Suprapubic skin (tissue), 3 donors: Measurements from ENCODE around the gene WDPCP.

Source experiments
- POLR2AphosphoS5 ChIP-seq, 3 donors: sonication (generic); formaldehyde crosslinking; IDR thresholded peaks; one replicate each; pipeline ENCODE4 v1.6.1; 2017; ENCODE audit warnings: antibody characterized with exemption in 3 of 3
- TF ChIP-seq, protein P1 (sequence below), 2 donors: fragments of 200-600 bp in 1 of 2; fragments of 450-650 bp in 1 of 2; sonication (generic) in 1 of 2; IDR thresholded peaks; one replicate each; pipeline ENCODE4 v1.5.1; 2016 to 2019; ENCODE audit warnings: antibody characterized with exemption in 2 of 2, mild to moderate bottlenecking in 1 of 2, moderate library complexity in 1 of 2

DNA sequence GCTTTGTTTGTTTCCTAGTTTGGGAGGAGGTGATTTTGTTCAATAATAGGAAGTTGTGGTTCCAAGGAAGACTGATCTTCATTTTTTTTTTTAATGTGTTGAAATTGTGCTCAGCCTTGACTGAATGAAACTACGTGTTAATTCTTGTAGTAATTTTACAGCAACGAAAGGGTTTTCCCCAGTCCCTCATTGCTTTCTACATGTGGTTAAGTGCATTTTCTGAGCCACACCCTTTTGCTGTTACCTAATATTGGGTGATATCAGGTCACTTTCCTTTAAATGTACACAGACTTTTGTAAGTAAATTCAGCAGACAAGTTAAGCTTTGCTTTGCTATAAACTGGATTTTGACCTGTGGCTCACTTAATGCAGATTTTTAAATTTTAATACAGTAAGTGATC lies 464.1 kb downstream of the WDPCP start:
- TF ChIP-seq, protein P1, sequence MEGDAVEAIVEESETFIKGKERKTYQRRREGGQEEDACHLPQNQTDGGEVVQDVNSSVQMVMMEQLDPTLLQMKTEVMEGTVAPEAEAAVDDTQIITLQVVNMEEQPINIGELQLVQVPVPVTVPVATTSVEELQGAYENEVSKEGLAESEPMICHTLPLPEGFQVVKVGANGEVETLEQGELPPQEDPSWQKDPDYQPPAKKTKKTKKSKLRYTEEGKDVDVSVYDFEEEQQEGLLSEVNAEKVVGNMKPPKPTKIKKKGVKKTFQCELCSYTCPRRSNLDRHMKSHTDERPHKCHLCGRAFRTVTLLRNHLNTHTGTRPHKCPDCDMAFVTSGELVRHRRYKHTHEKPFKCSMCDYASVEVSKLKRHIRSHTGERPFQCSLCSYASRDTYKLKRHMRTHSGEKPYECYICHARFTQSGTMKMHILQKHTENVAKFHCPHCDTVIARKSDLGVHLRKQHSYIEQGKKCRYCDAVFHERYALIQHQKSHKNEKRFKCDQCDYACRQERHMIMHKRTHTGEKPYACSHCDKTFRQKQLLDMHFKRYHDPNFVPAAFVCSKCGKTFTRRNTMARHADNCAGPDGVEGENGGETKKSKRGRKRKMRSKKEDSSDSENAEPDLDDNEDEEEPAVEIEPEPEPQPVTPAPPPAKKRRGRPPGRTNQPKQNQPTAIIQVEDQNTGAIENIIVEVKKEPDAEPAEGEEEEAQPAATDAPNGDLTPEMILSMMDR (IDR thresholded peaks at IDR 0.05) = no peak
- TF ChIP-seq POLR2AphosphoS5 (IDR thresholded peaks at IDR 0.05) = no peak
